Chondrocyte (in vitro differentiated cells): Measurements from ENCODE around the gene RABGAP1L. TPM values are rescaled to one million over a fixed set of nuclear protein-coding genes. Genes with fewer than 3 reads are reported as not detected.
"Not testable (repeated sequence)": the region's sequence is repeated elsewhere in the genome, so short reads cannot be mapped to it uniquely, and the experiment has no call there.

Experiments
- DNase-seq: peaks from one replicate; pipeline ENCODE4 v3.0.0; 2021; ENCODE audit warnings: mixed read lengths, low spot score
- H3K27ac Mint-ChIP-seq: one replicate; pipeline ENCODE4 v1.8.0; 2021; ENCODE audit warnings: mild to moderate bottlenecking, moderate library complexity, mixed read lengths; ENCODE audit not compliant: unreplicated experiment
- H3K27me3 Mint-ChIP-seq: 2 replicates; pipeline ENCODE4 v1.8.0; 2021; ENCODE audit warnings: low read depth, mixed read lengths
- H3K36me3 Mint-ChIP-seq: 2 replicates; pipeline ENCODE4 v1.8.0; 2021; ENCODE audit warnings: low read depth, mixed read lengths
- H3K4me1 Mint-ChIP-seq: 2 replicates; pipeline ENCODE4 v1.8.0; 2021; ENCODE audit warnings: low read depth, mild to moderate bottlenecking, mixed read lengths
- H3K4me3 Mint-ChIP-seq: one replicate; pipeline ENCODE4 v1.8.0; 2021; ENCODE audit warnings: mild to moderate bottlenecking, moderate library complexity, mixed read lengths; ENCODE audit not compliant: unreplicated experiment
- H3K9me3 Mint-ChIP-seq: 2 replicates; pipeline ENCODE4 v1.8.0; 2021; ENCODE audit warnings: low read depth, mixed read lengths
- total RNA-seq: library from RNA; stranded (reverse); gene quantifications from 3 replicates; pipeline ENCODE4 v1.2.1, GENCODE V29; 2021
- TF ChIP-seq, protein P1 (sequence below): fragments of 200-600 bp; sonication (generic); IDR thresholded peaks from 2 replicates; pipeline ENCODE4 v1.5.0; 2021; ENCODE audit warnings: antibody characterized with exemption, mild to moderate bottlenecking, moderate library complexity

Gene RABGAP1L
- total RNA-seq, 1 donor from 2014 or later, result 27.1 TPM

DNA sequence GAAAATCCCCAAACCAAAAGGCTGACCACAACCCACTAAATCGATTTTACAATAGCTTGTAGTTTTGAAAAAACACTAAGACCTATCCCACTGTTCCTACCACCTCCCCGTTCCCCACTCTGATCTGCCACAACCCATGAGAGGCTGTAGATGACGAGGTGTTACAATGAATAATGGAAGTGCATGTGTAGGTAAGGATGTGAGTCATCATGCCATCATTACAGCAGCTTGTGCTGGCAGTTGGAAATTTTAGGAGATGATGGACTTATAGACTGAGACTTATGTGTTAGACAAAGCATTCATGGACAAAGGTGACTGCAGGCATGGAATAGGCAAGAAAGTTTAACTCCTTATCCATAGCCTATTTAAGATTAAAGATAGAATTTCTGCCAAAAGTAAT lies 655.7 kb downstream of the RABGAP1L start:
- no peaks in the 10 kb centered on the region for H3K27me3 Mint-ChIP-seq
- TF ChIP-seq, protein P1, sequence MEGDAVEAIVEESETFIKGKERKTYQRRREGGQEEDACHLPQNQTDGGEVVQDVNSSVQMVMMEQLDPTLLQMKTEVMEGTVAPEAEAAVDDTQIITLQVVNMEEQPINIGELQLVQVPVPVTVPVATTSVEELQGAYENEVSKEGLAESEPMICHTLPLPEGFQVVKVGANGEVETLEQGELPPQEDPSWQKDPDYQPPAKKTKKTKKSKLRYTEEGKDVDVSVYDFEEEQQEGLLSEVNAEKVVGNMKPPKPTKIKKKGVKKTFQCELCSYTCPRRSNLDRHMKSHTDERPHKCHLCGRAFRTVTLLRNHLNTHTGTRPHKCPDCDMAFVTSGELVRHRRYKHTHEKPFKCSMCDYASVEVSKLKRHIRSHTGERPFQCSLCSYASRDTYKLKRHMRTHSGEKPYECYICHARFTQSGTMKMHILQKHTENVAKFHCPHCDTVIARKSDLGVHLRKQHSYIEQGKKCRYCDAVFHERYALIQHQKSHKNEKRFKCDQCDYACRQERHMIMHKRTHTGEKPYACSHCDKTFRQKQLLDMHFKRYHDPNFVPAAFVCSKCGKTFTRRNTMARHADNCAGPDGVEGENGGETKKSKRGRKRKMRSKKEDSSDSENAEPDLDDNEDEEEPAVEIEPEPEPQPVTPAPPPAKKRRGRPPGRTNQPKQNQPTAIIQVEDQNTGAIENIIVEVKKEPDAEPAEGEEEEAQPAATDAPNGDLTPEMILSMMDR, result no peak
- H3K36me3 Mint-ChIP-seq, result no peaks in the 10 kb centered on the region
- no peak overlapping the region for H3K4me3 Mint-ChIP-seq
- H3K27ac Mint-ChIP-seq, result no peak overlapping the region
- no peaks in the 10 kb centered on the region for H3K4me1 Mint-ChIP-seq
- no peaks in the 10 kb centered on the region for H3K9me3 Mint-ChIP-seq
- DNase-seq, result no peak

DNA sequence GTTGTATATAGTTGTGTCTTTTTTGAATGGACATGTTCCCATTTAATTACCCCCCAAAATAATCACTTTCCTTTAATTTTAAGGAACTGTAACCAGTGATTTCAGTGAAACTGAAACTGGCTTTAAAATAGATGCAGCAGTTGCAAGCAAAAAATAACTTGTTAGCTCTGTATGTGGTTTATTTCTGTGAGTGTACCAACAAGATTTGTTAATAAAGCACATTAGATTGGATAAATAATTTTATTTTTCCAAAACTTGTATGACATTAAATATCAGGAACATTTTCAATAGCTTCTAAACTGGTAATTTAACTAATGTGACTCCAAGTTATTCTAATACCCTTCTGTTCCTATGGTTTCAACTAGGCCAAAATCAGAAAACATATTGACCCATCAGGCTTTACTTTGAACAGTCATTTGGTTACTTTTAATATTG lies 656.2 kb downstream of the RABGAP1L start:
- Mint-ChIP-seq H3K36me3 (no peaks in the 10 kb centered on the region), H3K27me3 (no peaks in the 10 kb centered on the region), H3K27ac (no peak overlapping the region), H3K4me3 (no peak overlapping the region), H3K4me1 (no peaks in the 10 kb centered on the region), H3K9me3 (no peaks in the 10 kb centered on the region)
- TF ChIP-seq, protein P1, result no peak
- no peak for DNase-seq

DNA sequence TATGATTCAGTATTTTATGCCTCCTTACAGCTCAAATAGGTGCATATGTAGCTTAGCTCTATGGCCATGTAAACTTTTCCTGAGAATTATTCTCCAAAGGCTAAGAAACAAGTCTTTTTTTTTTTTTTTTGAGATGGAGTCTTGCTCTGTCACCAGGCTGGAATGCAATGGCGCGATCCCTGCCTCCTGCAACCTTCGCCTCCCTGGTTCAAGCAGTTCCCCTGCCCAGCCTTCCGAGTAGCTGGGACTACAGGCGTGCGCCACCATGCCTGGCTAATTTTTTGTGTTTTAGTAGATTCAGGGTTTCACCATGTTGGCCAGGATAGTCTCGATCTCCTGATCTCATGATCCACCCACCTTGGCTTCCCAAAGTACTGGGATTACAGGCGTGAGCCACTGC lies 657.3 kb downstream of the RABGAP1L start:
- not testable (repeated sequence) for H3K36me3 Mint-ChIP-seq, H3K27me3 Mint-ChIP-seq, H3K27ac Mint-ChIP-seq, H3K4me1 Mint-ChIP-seq, H3K4me3 Mint-ChIP-seq, DNase-seq, H3K9me3 Mint-ChIP-seq

DNA sequence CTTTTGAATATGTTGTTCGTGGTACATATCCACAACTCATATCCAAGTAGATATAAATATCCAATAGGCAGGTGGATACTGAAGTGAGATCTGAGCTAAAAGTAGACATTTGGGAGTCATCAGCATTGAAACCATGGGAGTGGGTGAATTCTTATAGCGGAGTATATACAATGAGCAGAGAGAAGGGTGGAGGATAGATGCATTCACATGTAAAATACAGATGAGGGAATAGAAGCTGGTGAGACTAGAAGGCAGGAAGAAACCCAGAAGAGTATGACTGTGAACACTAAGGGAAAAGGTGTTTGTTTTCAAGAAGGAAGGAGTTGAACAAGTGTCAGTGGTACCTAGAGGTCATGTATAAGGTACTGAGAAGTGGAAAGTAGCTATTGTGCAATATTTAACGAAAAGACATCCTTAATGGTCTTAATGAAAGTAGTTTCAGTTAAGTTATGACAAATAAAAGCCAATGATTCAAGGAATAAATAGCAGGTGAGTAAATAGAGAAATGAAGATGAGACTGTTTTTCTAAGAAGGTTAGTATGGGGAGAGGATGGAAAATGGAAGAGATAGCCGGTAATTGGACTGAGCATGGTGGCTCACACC lies 658.8 kb downstream of the RABGAP1L start:
- no peaks in the 10 kb centered on the region for H3K4me1 Mint-ChIP-seq
- no peaks in the 10 kb centered on the region for H3K9me3 Mint-ChIP-seq
- no peaks in the 10 kb centered on the region for H3K27me3 Mint-ChIP-seq
- no peak overlapping the region for H3K27ac Mint-ChIP-seq
- TF ChIP-seq, protein P1, result no peak
- no peak for DNase-seq
- no peaks in the 10 kb centered on the region for H3K36me3 Mint-ChIP-seq
- no peak overlapping the region for H3K4me3 Mint-ChIP-seq

DNA sequence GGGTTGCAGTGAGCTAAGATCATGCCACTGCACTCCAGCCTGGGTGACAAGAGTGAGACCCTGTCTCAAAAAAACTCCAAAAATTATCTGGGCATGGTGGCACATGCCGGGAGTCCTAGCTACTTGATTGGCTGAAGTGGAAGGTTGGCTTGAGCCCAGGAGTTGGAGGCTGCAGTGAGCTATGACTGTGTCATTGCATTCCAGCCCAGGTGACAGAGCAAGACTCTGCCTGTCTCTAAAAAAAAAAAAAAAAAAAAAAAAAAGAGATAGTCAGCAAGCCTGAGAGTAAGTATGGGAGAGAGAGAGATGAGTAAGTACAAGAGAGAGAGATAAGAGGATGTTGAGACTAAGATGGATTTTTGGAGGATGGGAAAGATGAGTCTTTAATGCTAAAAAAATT lies 659.6 kb downstream of the RABGAP1L start:
- no peak overlapping the region for H3K4me3 Mint-ChIP-seq
- TF ChIP-seq, protein P1, result no peak
- no peaks in the 10 kb centered on the region for H3K9me3 Mint-ChIP-seq
- H3K27ac Mint-ChIP-seq, result no peak overlapping the region
- no peaks in the 10 kb centered on the region for H3K36me3 Mint-ChIP-seq
- H3K4me1 Mint-ChIP-seq, result no peaks in the 10 kb centered on the region
- no peak for DNase-seq
- H3K27me3 Mint-ChIP-seq, result no peaks in the 10 kb centered on the region

DNA sequence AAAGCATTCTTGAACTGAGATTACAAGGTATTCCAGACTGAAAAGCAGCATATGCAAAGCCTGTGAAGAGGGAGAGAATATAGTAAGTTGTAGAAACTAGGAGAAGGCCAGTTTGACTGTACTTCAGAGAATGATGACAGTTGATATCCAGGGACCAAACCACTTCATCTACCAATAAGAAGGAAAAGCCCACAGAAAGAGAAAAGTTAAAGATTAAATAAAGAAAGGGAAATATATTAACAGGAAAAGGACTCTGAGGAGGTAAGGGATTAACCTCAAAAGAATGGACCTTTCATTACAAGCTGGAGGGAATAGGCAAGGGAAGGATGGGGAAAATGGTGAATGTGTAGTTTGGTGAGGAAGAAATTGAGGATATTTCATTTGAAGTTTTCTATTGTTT lies 660.3 kb downstream of the RABGAP1L start:
- DNase-seq, result no peak
- Mint-ChIP-seq H3K27me3 (no peaks in the 10 kb centered on the region), H3K27ac (no peak overlapping the region), H3K4me1 (no peaks in the 10 kb centered on the region), H3K36me3 (no peaks in the 10 kb centered on the region), H3K4me3 (no peak overlapping the region), H3K9me3 (no peaks in the 10 kb centered on the region)
- TF ChIP-seq, protein P1, result no peak
